NT2/D1 (cell line): ENCODE results near the gene CFAP410.

Experiments
- SUZ12 ChIP-seq: IDR thresholded peaks from 2 replicates; pipeline ENCODE4 v1.6.1; 2011; ENCODE audit not compliant: insufficient read length, insufficient read depth; ENCODE audit errors: extremely low read depth
- YY1 ChIP-seq: IDR thresholded peaks from 2 replicates; pipeline ENCODE4 v1.6.1; 2011; ENCODE audit not compliant: insufficient read length, insufficient read depth
- ZNF274 ChIP-seq: IDR thresholded peaks from 2 replicates; pipeline ENCODE4 v1.6.1; 2011; ENCODE audit warnings: mild to moderate bottlenecking, low read depth, low read length

GRCh38 chr21:44370786-44371410 lies 31.7 kb upstream of the CFAP410 start:
- TF ChIP-seq YY1 (no peak), ZNF274 (no peak), SUZ12 (no peak)
